WI38 (cell line): ENCODE measurements around the gene IL13.

Experiments used
- H3K4me3 ChIP-seq: 2 replicates; pipeline ENCODE4 v1.5.1; 2011; ENCODE audit warnings: low read depth, mild to moderate bottlenecking, control low read depth, low read length
- CTCF ChIP-seq: IDR thresholded peaks from 2 replicates; pipeline ENCODE4 v1.5.1; 2012; ENCODE audit warnings: low read depth, mild to moderate bottlenecking, control low read depth, low read length

Gene IL13

GRCh38 chr5:132657676-132658380, at the start of gene IL13:
Gene IL13 (plus strand): TSS chr5:132658173. CDS start chr5:132658187, 14 bp downstream.
- TF ChIP-seq CTCF = no peak
- no peak within 1 kb of the TSS for H3K4me3 ChIP-seq

DNA sequence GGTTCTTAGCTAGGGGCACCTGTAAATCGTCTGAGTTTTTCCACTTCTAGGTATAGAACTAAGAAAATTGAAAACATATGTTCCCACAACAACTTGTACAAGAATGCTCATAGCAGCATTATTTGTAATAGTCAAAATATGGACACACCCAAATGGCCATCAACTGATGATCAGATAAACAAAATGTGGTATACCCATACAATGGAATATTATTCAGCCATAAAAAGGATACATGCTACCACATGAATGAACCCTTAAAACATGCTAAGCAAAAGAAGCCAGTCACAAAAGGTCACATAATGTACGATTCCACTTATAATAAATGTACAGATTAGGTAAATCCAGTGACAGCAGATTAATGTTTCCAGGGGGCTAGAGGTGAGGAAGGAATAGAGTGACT, 46.0 kb upstream of the IL13 start:
- TF ChIP-seq CTCF = no peak
- no peak overlapping the region for H3K4me3 ChIP-seq

GRCh38 chr5:132612846-132613245, 45.1 kb upstream of the IL13 start:
- TF ChIP-seq CTCF = no peak
- H3K4me3 ChIP-seq = no peak overlapping the region

GRCh38 chr5:132621699-132622098, 36.3 kb upstream of the IL13 start:
- no peak for TF ChIP-seq CTCF
- H3K4me3 ChIP-seq = no peak overlapping the region

GRCh38 chr5:132622608-132623007, 35.4 kb upstream of the IL13 start:
- no peak for TF ChIP-seq CTCF
- no peak overlapping the region for H3K4me3 ChIP-seq

DNA sequence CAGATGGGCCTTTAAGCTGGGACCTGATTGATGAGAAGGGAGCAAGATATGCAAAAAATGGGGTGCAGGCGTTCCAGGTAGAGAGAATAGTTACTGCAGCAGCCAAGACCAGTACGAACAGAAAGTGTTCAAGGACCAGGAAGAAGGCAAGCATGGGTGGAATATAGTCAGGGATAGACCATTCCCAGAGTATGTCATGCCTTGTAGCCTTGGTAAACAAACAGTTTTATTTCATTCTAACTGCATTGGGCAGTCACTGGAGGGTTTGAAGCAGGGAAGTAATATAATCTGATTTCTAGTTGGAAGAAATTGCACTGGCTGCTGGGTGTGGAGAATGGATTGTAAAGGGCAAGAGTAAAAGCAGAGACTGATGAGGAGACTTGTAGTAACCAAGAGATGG, 30.5 kb upstream of the IL13 start:
- TF ChIP-seq CTCF = no peak
- no peak overlapping the region for H3K4me3 ChIP-seq

DNA sequence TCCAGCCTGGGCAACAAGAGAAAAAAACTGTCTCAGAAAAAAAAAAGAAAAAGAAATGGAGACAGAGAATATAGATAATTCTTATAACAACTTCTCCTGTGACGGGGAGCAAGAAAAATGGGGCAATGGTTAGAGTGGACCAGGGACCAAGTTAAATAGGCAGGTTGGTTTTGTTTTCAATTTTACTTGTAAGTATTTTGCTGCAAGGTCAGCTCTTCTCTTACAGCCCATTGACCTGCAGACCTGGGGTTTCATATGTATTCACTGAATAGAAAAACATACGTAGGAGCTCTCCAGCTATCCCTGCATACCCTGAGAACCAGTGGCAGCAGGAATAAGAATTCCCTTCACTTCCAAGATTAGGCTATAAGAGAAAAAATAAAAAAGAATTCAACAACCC, 29.2 kb upstream of the IL13 start:
- H3K4me3 ChIP-seq = no peak overlapping the region
- no peak for TF ChIP-seq CTCF
